Tibial nerve (tissue), 4 donors: ENCODE results near the gene JMY. TPM values are rescaled to one million over a fixed set of nuclear protein-coding genes. Genes with fewer than 3 reads are reported as not detected.

ENCODE experiments used
- DNase-seq, 2 donors: peaks; one replicate each; pipeline ENCODE4 v3.0.0-alpha.2; 2019; ENCODE audit warnings: low spot score in 2 of 2
- H3K27ac ChIP-seq, 4 donors: fragments of 200-600 bp; sonication (generic) in 3 of 4; one replicate each; pipeline ENCODE4 v1.5.1; 2017 to 2019; ENCODE audit warnings: mild to moderate bottlenecking in 1 of 4
- H3K27me3 ChIP-seq, 2 donors: fragments of 200-600 bp; sonication (generic) in 1 of 2; one replicate each; pipeline versions ENCODE4 v1.5.1 to v1.6.0; 2017 to 2019
- H3K36me3 ChIP-seq, 3 donors: fragments of 200-600 bp; sonication (generic); one replicate each; pipeline ENCODE4 v1.5.1; 2018 to 2019
- H3K4me1 ChIP-seq, 4 donors: fragments of 200-600 bp; sonication (generic) in 3 of 4; one replicate each; pipeline ENCODE4 v1.5.1; 2017 to 2019
- H3K4me3 ChIP-seq, 4 donors: fragments of 200-600 bp; sonication (generic) in 3 of 4; one replicate each; pipeline ENCODE4 v1.5.1; 2017 to 2019; ENCODE audit warnings: mild to moderate bottlenecking in 1 of 4, moderate library complexity in 1 of 4
- H3K9me3 ChIP-seq, 4 donors: fragments of 200-600 bp; sonication (generic) in 3 of 4; one replicate each; pipeline ENCODE4 v1.5.1; 2017 to 2019
- CTCF ChIP-seq, 5 experiments: fragments of 200-600 bp in 3 of 5; fragments of 450-650 bp in 2 of 5; sonication (generic) in 3 of 5; IDR thresholded peaks; one replicate each; pipeline ENCODE4 v1.5.1; 2016 to 2019; ENCODE audit warnings: antibody characterized with exemption in 5 of 5, mild to moderate bottlenecking in 3 of 5, moderate library complexity in 2 of 5
- EP300 ChIP-seq, 2 donors: sonication (generic); formaldehyde crosslinking; IDR thresholded peaks; one replicate each; pipeline ENCODE4 v1.6.1; 2017; ENCODE audit warnings: antibody characterized with exemption in 2 of 2, mild to moderate bottlenecking in 1 of 2
- POLR2A ChIP-seq, 2 donors: fragments of 450-650 bp; IDR thresholded peaks; one replicate each; pipeline ENCODE4 v1.6.1; 2017; ENCODE audit warnings: antibody characterized with exemption in 2 of 2, mild to moderate bottlenecking in 2 of 2, moderate library complexity in 2 of 2
- WGBS, 2 donors: methylation state at CpG; one replicate each; pipeline ENCODE4 v1.1.5; 2018; 5-methylcytosine and 5-hydroxymethylcytosine counted together
- total RNA-seq, 4 donors: library from RNA; depleted of rRNA; stranded (reverse); fragments of >200 nt; gene quantifications; one replicate each; pipeline ENCODE4 v1.1.0, GENCODE V29; 2016

The JMY gene
- total RNA-seq, 4 donors from 2014 or later, result 14.7 to 25.7 (median 23.4) TPM

- no peak overlapping the region for H3K27ac ChIP-seq
- H3K9me3 ChIP-seq, result no peaks in the 10 kb centered on the region
- TF ChIP-seq EP300 (IDR thresholded peaks at IDR 0.05) (no peak), CTCF (IDR thresholded peaks at IDR 0.05) (no peak)
- no peaks in the 10 kb centered on the region for H3K27me3 ChIP-seq
- H3K36me3 ChIP-seq, result no peaks in the 10 kb centered on the region
- no peak overlapping the region for H3K4me3 ChIP-seq
- no peak for DNase-seq
- 89 to 91% methylated on average over 6 of the region's 6 CpGs for WGBS, 2 donors
- no peaks in the 10 kb centered on the region for H3K4me1 ChIP-seq
Observed at GRCh38 chr5:79191457-79191856, 44.5 kb upstream of the JMY start.

- no peaks in the 10 kb centered on the region for H3K27me3 ChIP-seq
- TF ChIP-seq CTCF (IDR thresholded peaks at IDR 0.05) (no peak), POLR2A (IDR thresholded peaks at IDR 0.05) (no peak), EP300 (IDR thresholded peaks at IDR 0.05) (no peak)
- 70 to 77% methylated on average over 4 of the region's 4 CpGs for WGBS, 2 donors
- H3K27ac ChIP-seq, result no peak overlapping the region
- H3K4me3 ChIP-seq, result no peak overlapping the region
- no peaks in the 10 kb centered on the region for H3K36me3 ChIP-seq
- H3K4me1 ChIP-seq, result no peaks in the 10 kb centered on the region
- H3K9me3 ChIP-seq, result no peaks in the 10 kb centered on the region
- DNase-seq, result no peak
Observed at GRCh38 chr5:79193643-79194042, 42.3 kb upstream of the JMY start.

GRCh38 chr5:79200573-79201183 is 35.3 kb upstream of the JMY start:
- Histone ChIP-seq H3K4me1 (no peaks in the 10 kb centered on the region), H3K27ac (no peak overlapping the region), H3K27me3 (no peaks in the 10 kb centered on the region), H3K4me3 (no peak overlapping the region), H3K9me3 (no peaks in the 10 kb centered on the region), H3K36me3 (no peaks in the 10 kb centered on the region)
- 62 to 63% methylated on average over 3 of the region's 3 CpGs for WGBS, 2 donors
- DNase-seq, result no peak
- TF ChIP-seq POLR2A (IDR thresholded peaks at IDR 0.05) (no peak), EP300 (IDR thresholded peaks at IDR 0.05) (no peak), CTCF (IDR thresholded peaks at IDR 0.05) (peak in 1 of 5 experiments; percentile 22)

GRCh38 chr5:79201206-79201605 is 34.7 kb upstream of the JMY start:
- DNase-seq, result no peak
- TF ChIP-seq CTCF (IDR thresholded peaks at IDR 0.05) (no peak), EP300 (IDR thresholded peaks at IDR 0.05) (no peak), POLR2A (IDR thresholded peaks at IDR 0.05) (no peak)
- no peak overlapping the region for H3K27ac ChIP-seq
- no peaks in the 10 kb centered on the region for H3K27me3 ChIP-seq
- H3K4me1 ChIP-seq, result no peaks in the 10 kb centered on the region
- H3K4me3 ChIP-seq, result no peak overlapping the region
- no peaks in the 10 kb centered on the region for H3K9me3 ChIP-seq
- WGBS, 2 donors, result 91% methylated on average over 4 of the region's 4 CpGs
- no peaks in the 10 kb centered on the region for H3K36me3 ChIP-seq

GRCh38 chr5:79202076-79202475 is 33.9 kb upstream of the JMY start:
- Histone ChIP-seq H3K9me3 (no peaks in the 10 kb centered on the region), H3K4me1 (no peaks in the 10 kb centered on the region), H3K27me3 (no peaks in the 10 kb centered on the region), H3K36me3 (no peaks in the 10 kb centered on the region), H3K27ac (no peak overlapping the region), H3K4me3 (no peak overlapping the region)
- DNase-seq, result no peak
- TF ChIP-seq EP300 (IDR thresholded peaks at IDR 0.05), result no peak
- TF ChIP-seq CTCF (IDR thresholded peaks at IDR 0.05), result no peak
- no peak for TF ChIP-seq POLR2A (IDR thresholded peaks at IDR 0.05)
